ACC112 (cell line): ENCODE data around the gene RAB44.

Experiments
- H2AFZ ChIP-seq: fragments of 200-600 bp; sonication (generic); one replicate; pipeline ENCODE4 v1.6.0; 2017; ENCODE audit warnings: antibody characterized with exemption, low read length; ENCODE audit not compliant: unreplicated experiment
- H3K27ac ChIP-seq: fragments of 200-600 bp; sonication (generic); 2 replicates; pipeline ENCODE4 v1.5.1; 2014; ENCODE audit warnings: low read depth, mild to moderate bottlenecking, antibody characterized with exemption, low read length, moderate library complexity
- H3K27me3 ChIP-seq: fragments of 200-600 bp; sonication (generic); 2 replicates; pipeline ENCODE4 v1.6.1; 2014; ENCODE audit warnings: mild to moderate bottlenecking, antibody characterized with exemption, low read length, moderate library complexity, mixed read lengths; ENCODE audit not compliant: insufficient read depth
- H3K36me3 ChIP-seq: fragments of 200-600 bp; sonication (generic); 2 replicates; pipeline ENCODE4 v1.6.1; 2016; ENCODE audit warnings: mild to moderate bottlenecking, antibody characterized with exemption, low read length, moderate library complexity, mixed read lengths; ENCODE audit not compliant: insufficient read depth
- H3K4me1 ChIP-seq: fragments of 200-600 bp; sonication (generic); one replicate; pipeline ENCODE4 v1.6.1; 2016; ENCODE audit warnings: low read length, mixed read lengths; ENCODE audit not compliant: insufficient read depth, unreplicated experiment, control insufficient read depth
- H3K4me3 ChIP-seq: fragments of 200-600 bp; sonication (generic); 2 replicates; pipeline ENCODE4 v1.5.1; 2014; ENCODE audit warnings: mild to moderate bottlenecking, low read depth, low read length
- H3K79me2 ChIP-seq: fragments of 200-600 bp; sonication (generic); one replicate; pipeline ENCODE4 v1.6.0; 2016; ENCODE audit warnings: low read length; ENCODE audit not compliant: control insufficient read depth, unreplicated experiment, insufficient read depth

The RAB44 gene

GRCh38 chr6:36715469-36715868 is 17.8 kb downstream of the RAB44 start:
- H3K4me3 ChIP-seq: no peak overlapping the region
- H3K79me2 ChIP-seq: no peaks in the 10 kb centered on the region
- no peak overlapping the region for H2AFZ ChIP-seq
- H3K27ac ChIP-seq: no peak overlapping the region
- H3K36me3 ChIP-seq: no peaks in the 10 kb centered on the region
- H3K27me3 ChIP-seq: no peaks in the 10 kb centered on the region
- H3K4me1 ChIP-seq: no peaks in the 10 kb centered on the region

GRCh38 chr6:36716476-36717093 is 19.0 kb downstream of the RAB44 start:
- H3K4me3 ChIP-seq: no peak overlapping the region
- H3K4me1 ChIP-seq: no peaks in the 10 kb centered on the region
- no peaks in the 10 kb centered on the region for H3K27me3 ChIP-seq
- H2AFZ ChIP-seq: no peak overlapping the region
- H3K36me3 ChIP-seq: no peaks in the 10 kb centered on the region
- H3K27ac ChIP-seq: no peak overlapping the region
- H3K79me2 ChIP-seq: no peaks in the 10 kb centered on the region

GRCh38 chr6:36717231-36717825 is 19.7 kb downstream of the RAB44 start:
- Histone ChIP-seq H3K4me1 (no peaks in the 10 kb centered on the region), H3K79me2 (no peaks in the 10 kb centered on the region), H3K27ac (no peak overlapping the region), H2AFZ (no peak overlapping the region), H3K36me3 (no peaks in the 10 kb centered on the region), H3K27me3 (no peaks in the 10 kb centered on the region), H3K4me3 (no peak overlapping the region)

GRCh38 chr6:36717871-36718540 is 20.4 kb downstream of the RAB44 start:
- Histone ChIP-seq H3K27ac (no peak overlapping the region), H3K27me3 (no peaks in the 10 kb centered on the region), H3K79me2 (no peaks in the 10 kb centered on the region), H2AFZ (no peak overlapping the region), H3K36me3 (no peaks in the 10 kb centered on the region), H3K4me3 (no peak overlapping the region), H3K4me1 (no peaks in the 10 kb centered on the region)

GRCh38 chr6:36718560-36718959 is 20.9 kb downstream of the RAB44 start:
- no peaks in the 10 kb centered on the region for H3K79me2 ChIP-seq
- H3K4me1 ChIP-seq: no peaks in the 10 kb centered on the region
- no peaks in the 10 kb centered on the region for H3K36me3 ChIP-seq
- no peaks in the 10 kb centered on the region for H3K27me3 ChIP-seq
- no peak overlapping the region for H3K27ac ChIP-seq
- no peak overlapping the region for H3K4me3 ChIP-seq
- H2AFZ ChIP-seq: no peak overlapping the region

GRCh38 chr6:36719126-36719525 is 21.5 kb downstream of the RAB44 start:
- H3K27me3 ChIP-seq: no peaks in the 10 kb centered on the region

GRCh38 chr6:36720251-36721141 is 22.9 kb downstream of the RAB44 start:
- Histone ChIP-seq H2AFZ (no peak overlapping the region), H3K4me3 (no peak overlapping the region), H3K4me1 (no peaks in the 10 kb centered on the region), H3K27ac (no peak overlapping the region), H3K36me3 (no peaks in the 10 kb centered on the region), H3K79me2 (no peaks in the 10 kb centered on the region), H3K27me3 (no peaks in the 10 kb centered on the region)

More at GRCh38 chr6:36719126-36719525, 21.5 kb downstream of the RAB44 start:
- H3K36me3 ChIP-seq: no peaks in the 10 kb centered on the region
- H3K27ac ChIP-seq: no peak overlapping the region
- no peak overlapping the region for H3K4me3 ChIP-seq
- H3K4me1 ChIP-seq: no peaks in the 10 kb centered on the region
- H3K79me2 ChIP-seq: no peaks in the 10 kb centered on the region
- no peak overlapping the region for H2AFZ ChIP-seq

- Histone ChIP-seq H3K79me2 (no peaks in the 10 kb centered on the region), H3K27ac (no peak overlapping the region), H3K4me1 (no peaks in the 10 kb centered on the region)
These were observed 23.9 kb downstream of the RAB44 start for GRCh38 chr6:36721369-36722140.

GRCh38 chr6:36722365-36722764 is 24.7 kb downstream of the RAB44 start:
- Histone ChIP-seq H3K79me2 (no peaks in the 10 kb centered on the region), H3K27ac (no peak overlapping the region), H3K27me3 (no peaks in the 10 kb centered on the region), H2AFZ (no peak overlapping the region), H3K4me1 (no peaks in the 10 kb centered on the region), H3K4me3 (no peak overlapping the region), H3K36me3 (no peaks in the 10 kb centered on the region)

More at GRCh38 chr6:36721369-36722140, 23.9 kb downstream of the RAB44 start:
- no peak overlapping the region for H2AFZ ChIP-seq
- H3K27me3 ChIP-seq: no peaks in the 10 kb centered on the region
- H3K4me3 ChIP-seq: no peak overlapping the region
- no peaks in the 10 kb centered on the region for H3K36me3 ChIP-seq

- Histone ChIP-seq H3K4me1 (no peaks in the 10 kb centered on the region), H3K4me3 (no peak overlapping the region), H3K79me2 (no peaks in the 10 kb centered on the region), H3K36me3 (no peaks in the 10 kb centered on the region), H3K27me3 (no peaks in the 10 kb centered on the region), H3K27ac (no peak overlapping the region), H2AFZ (no peak overlapping the region)
These were observed 25.3 kb downstream of the RAB44 start for GRCh38 chr6:36722879-36723278.
